GM23338 (cell line): ENCODE results near the gene SHC4. TPM values are rescaled to one million over a fixed set of nuclear protein-coding genes. Genes with fewer than 3 reads are reported as not detected.

Experiments used
- ATAC-seq: fragments of 200-7000 bp; cut with Tn5 transposase; 3 replicates; pipeline ENCODE4 v1.9.1; 2020
- DNase-seq: peaks from one replicate; pipeline ENCODE4 v3.0.0-alpha.2; 2015; ENCODE audit warnings: low spot score
- H2AFZ ChIP-seq: fragments of 200-600 bp; sonication (generic); 2 replicates; pipeline ENCODE4 v1.8.0; 2016; ENCODE audit warnings: antibody characterized with exemption, mild to moderate bottlenecking, moderate library complexity
- H3F3A ChIP-seq: fragments of 200-600 bp; sonication (generic); replicated peaks from 2 replicates; pipeline ENCODE4 v1.8.0; 2017; ENCODE audit warnings: antibody characterized with exemption, mixed run types, low read depth
- H3K27ac ChIP-seq: fragments of 200-600 bp; sonication (generic); 2 replicates; pipeline ENCODE4 v1.6.1; 2016; ENCODE audit warnings: low read depth
- H3K27me3 ChIP-seq: fragments of 200-600 bp; sonication (generic); 2 replicates; pipeline ENCODE4 v1.8.0; 2016; ENCODE audit warnings: mild to moderate bottlenecking, mixed run types, moderate library complexity; ENCODE audit not compliant: insufficient read depth
- H3K36me3 ChIP-seq: fragments of 200-600 bp; sonication (generic); 2 replicates; pipeline ENCODE4 v1.8.0; 2016; ENCODE audit warnings: mild to moderate bottlenecking; ENCODE audit not compliant: insufficient read depth
- H3K4me1 ChIP-seq: fragments of 200-600 bp; sonication (generic); 2 replicates; pipeline ENCODE4 v1.8.0; 2016; ENCODE audit warnings: mild to moderate bottlenecking, moderate library complexity; ENCODE audit not compliant: insufficient read depth
- H3K4me2 ChIP-seq: fragments of 200-600 bp; sonication (generic); 2 replicates; pipeline ENCODE4 v1.7.1; 2017; ENCODE audit warnings: mixed run types
- H3K4me3 ChIP-seq: fragments of 200-600 bp; sonication (generic); 2 replicates; pipeline ENCODE4 v1.6.1; 2016; ENCODE audit warnings: mixed run types
- H3K79me2 ChIP-seq: fragments of 200-600 bp; sonication (generic); replicated peaks from 2 replicates; pipeline ENCODE4 v1.8.0; 2017; ENCODE audit warnings: mild to moderate bottlenecking; ENCODE audit not compliant: insufficient read depth
- H3K9me2 ChIP-seq: fragments of 200-600 bp; sonication (generic); 2 replicates; pipeline ENCODE4 v1.8.0; 2017; ENCODE audit not compliant: insufficient read depth
- H4K20me1 ChIP-seq: fragments of 200-600 bp; sonication (generic); replicated peaks from 2 replicates; pipeline ENCODE4 v1.8.0; 2017; ENCODE audit warnings: mild to moderate bottlenecking; ENCODE audit not compliant: insufficient read depth
- H3K27ac Mint-ChIP-seq: 2 replicates; pipeline ENCODE4 v1.8.0; 2020; ENCODE audit warnings: inconsistent platforms, mild to moderate bottlenecking, moderate library complexity, mixed read lengths
- H3K27me3 Mint-ChIP-seq: 3 replicates; pipeline ENCODE4 v1.8.0; 2022; ENCODE audit warnings: low read depth, mild to moderate bottlenecking, moderate library complexity, mixed read lengths, inconsistent platforms; ENCODE audit not compliant: insufficient read depth, poor library complexity
- H3K36me3 Mint-ChIP-seq: 3 replicates; pipeline ENCODE4 v1.8.0; 2021; ENCODE audit warnings: low read depth, mild to moderate bottlenecking, inconsistent platforms, moderate library complexity, mixed read lengths
- H3K4me1 Mint-ChIP-seq: 3 replicates; pipeline ENCODE4 v1.8.0; 2020; ENCODE audit warnings: mild to moderate bottlenecking, inconsistent platforms, mixed read lengths
- H3K4me3 Mint-ChIP-seq: 3 replicates; pipeline ENCODE4 v1.8.0; 2021; ENCODE audit warnings: moderate library complexity, mild to moderate bottlenecking, inconsistent platforms, mixed read lengths
- H3K9me3 Mint-ChIP-seq: 3 replicates; pipeline ENCODE4 v1.8.0; 2020; ENCODE audit warnings: moderate library complexity, mild to moderate bottlenecking, inconsistent platforms, mixed read lengths
- CREB1 ChIP-seq: fragments of 250-450 bp; sonication (Bioruptor Pico); IDR thresholded peaks from 2 replicates; pipeline ENCODE4 v1.5.0; 2020; ENCODE audit warnings: low read depth, mild to moderate bottlenecking, moderate library complexity
- CTCF ChIP-seq, 2 experiments: fragments of 200-600 bp in 1 of 2; sonication (generic) in 1 of 2; conservative IDR thresholded peaks; 2 replicates each; pipeline versions ENCODE4 v1.5.1 to v1.6.1; 2016 to 2017; ENCODE audit warnings: antibody characterized with exemption in 2 of 2, low read depth in 2 of 2, mild to moderate bottlenecking in 2 of 2, moderate library complexity in 1 of 2
- EZH2 ChIP-seq: fragments of 200-600 bp; sonication (generic); IDR thresholded peaks from one replicate; pipeline ENCODE4 v1.8.0; 2017; ENCODE audit warnings: antibody characterized with exemption, mild to moderate bottlenecking, low read depth; ENCODE audit not compliant: unreplicated experiment
- EZH2phosphoT487 ChIP-seq: fragments of 200-600 bp; sonication (generic); IDR thresholded peaks from one replicate; pipeline ENCODE4 v1.8.1; 2018; ENCODE audit warnings: antibody characterized with exemption; ENCODE audit not compliant: unreplicated experiment
- JUNB ChIP-seq: IDR thresholded peaks from one replicate; pipeline ENCODE4 v1.6.1; 2016; ENCODE audit warnings: antibody characterized with exemption; ENCODE audit not compliant: unreplicated experiment
- NANOG ChIP-seq: IDR thresholded peaks from 2 replicates; pipeline ENCODE4 v1.6.1; 2016; ENCODE audit warnings: antibody characterized with exemption, borderline replicate concordance
- POLR2AphosphoS5 ChIP-seq: IDR thresholded peaks from 2 replicates; pipeline ENCODE4 v1.6.1; 2016; ENCODE audit warnings: antibody characterized with exemption, low read depth
- REST ChIP-seq: IDR thresholded peaks from one replicate; pipeline ENCODE4 v1.6.1; 2018; ENCODE audit warnings: antibody characterized with exemption; ENCODE audit not compliant: unreplicated experiment
- STAT1 ChIP-seq: IDR thresholded peaks from one replicate; pipeline ENCODE4 v1.6.1; 2016; ENCODE audit warnings: antibody characterized with exemption; ENCODE audit not compliant: unreplicated experiment
- ZNF114 ChIP-seq: fragments of 250-450 bp; sonication (Bioruptor Pico); IDR thresholded peaks from 2 replicates; pipeline ENCODE4 v1.5.0; 2020; ENCODE audit warnings: mild to moderate bottlenecking, moderate library complexity
- ZNF331 ChIP-seq: fragments of 250-450 bp; sonication (Bioruptor Pico); IDR thresholded peaks from 2 replicates; pipeline ENCODE4 v1.5.0; 2020; ENCODE audit warnings: low read depth, mild to moderate bottlenecking, moderate library complexity
- polyA plus RNA-seq: library from polyadenylated mRNA; unstranded; fragments of >200 nt; fragmentation: Nextera tagmentation; extraction: Ambion mirVana; gene quantifications from 2 replicates; pipeline ENCODE4 v1.2.1, GENCODE V29; 2016
- total RNA-seq: library from RNA; depleted of rRNA; stranded (reverse); fragments of >200 nt; shearing (Covaris generic); gene quantifications from 2 replicates; pipeline ENCODE4 v1.2.3, GENCODE V29; 2014
- TF ChIP-seq, protein P1 (sequence below): IDR thresholded peaks from 2 replicates; pipeline ENCODE4 v1.6.1; 2016; ENCODE audit warnings: antibody characterized with exemption
- TF ChIP-seq, protein P2 (sequence below): fragments of 250-450 bp; sonication (Bioruptor Pico); IDR thresholded peaks from 2 replicates; pipeline ENCODE4 v1.5.0; 2020; ENCODE audit warnings: mild to moderate bottlenecking, moderate library complexity

The SHC4 gene
- total and polyA plus RNA-seq, 2 experiments from 2014 or later = 0.21 to 0.32 TPM

DNA sequence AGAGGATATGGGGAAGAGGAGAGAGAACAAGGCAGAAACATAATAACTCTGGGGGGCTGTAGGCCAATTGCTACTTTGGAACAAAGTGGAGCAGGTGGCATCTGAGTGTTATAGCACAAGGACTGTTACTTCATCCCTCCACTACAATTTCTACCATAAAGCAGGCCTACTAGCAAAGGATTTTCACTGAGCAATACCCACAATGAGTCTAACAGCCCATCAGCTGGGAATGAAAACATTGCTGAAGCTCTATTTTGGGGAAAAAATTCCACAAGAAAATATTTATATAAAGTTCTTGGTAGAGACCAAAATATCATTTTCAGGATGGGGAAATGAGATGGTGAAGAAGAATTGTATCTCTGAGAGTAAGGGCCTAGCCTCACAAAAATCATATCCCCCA is 3.6 kb upstream of the SHC4 start:
- Histone ChIP-seq H3F3A (no peaks in the 10 kb centered on the region), H2AFZ (no peak overlapping the region), H3K27ac (no peak overlapping the region), H3K27me3 (peaks cover 11% of the 10 kb centered on the region), H4K20me1 (no peaks in the 10 kb centered on the region), H3K9me2 (no peaks in the 10 kb centered on the region; the same call in 1 of the 2 replicates), H3K4me1 (peaks cover 6% of the 10 kb centered on the region; the same call in 1 of the 2 replicates), H3K36me3 (no peaks in the 10 kb centered on the region), H3K4me2 (no peak overlapping the region), H3K79me2 (no peaks in the 10 kb centered on the region), H3K4me3 (no peak overlapping the region)
- H3K36me3 Mint-ChIP-seq = no peaks in the 10 kb centered on the region
- H3K9me3 Mint-ChIP-seq = no peaks in the 10 kb centered on the region
- ATAC-seq (no peak), DNase-seq (no peak)
- peaks cover 16% of the 10 kb centered on the region for H3K27me3 Mint-ChIP-seq
- no peak overlapping the region for H3K4me3 Mint-ChIP-seq
- TF ChIP-seq EZH2 (no peak), ZNF114 (CRISPR knock-in tag) (no peak), STAT1 (no peak), REST (no peak), NANOG (no peak), CTCF (conservative IDR thresholded peaks at IDR 0.05; ENCODE audit: low read depth in 2 of 2) (no peak), ZNF331 (CRISPR knock-in tag) (no peak), JUNB (no peak), CREB1 (CRISPR knock-in tag) (no peak), EZH2phosphoT487 (no peak), POLR2AphosphoS5 (no peak)
- TF ChIP-seq, protein P1, sequence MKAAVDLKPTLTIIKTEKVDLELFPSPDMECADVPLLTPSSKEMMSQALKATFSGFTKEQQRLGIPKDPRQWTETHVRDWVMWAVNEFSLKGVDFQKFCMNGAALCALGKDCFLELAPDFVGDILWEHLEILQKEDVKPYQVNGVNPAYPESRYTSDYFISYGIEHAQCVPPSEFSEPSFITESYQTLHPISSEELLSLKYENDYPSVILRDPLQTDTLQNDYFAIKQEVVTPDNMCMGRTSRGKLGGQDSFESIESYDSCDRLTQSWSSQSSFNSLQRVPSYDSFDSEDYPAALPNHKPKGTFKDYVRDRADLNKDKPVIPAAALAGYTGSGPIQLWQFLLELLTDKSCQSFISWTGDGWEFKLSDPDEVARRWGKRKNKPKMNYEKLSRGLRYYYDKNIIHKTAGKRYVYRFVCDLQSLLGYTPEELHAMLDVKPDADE = no peak
- TF ChIP-seq, protein P2, sequence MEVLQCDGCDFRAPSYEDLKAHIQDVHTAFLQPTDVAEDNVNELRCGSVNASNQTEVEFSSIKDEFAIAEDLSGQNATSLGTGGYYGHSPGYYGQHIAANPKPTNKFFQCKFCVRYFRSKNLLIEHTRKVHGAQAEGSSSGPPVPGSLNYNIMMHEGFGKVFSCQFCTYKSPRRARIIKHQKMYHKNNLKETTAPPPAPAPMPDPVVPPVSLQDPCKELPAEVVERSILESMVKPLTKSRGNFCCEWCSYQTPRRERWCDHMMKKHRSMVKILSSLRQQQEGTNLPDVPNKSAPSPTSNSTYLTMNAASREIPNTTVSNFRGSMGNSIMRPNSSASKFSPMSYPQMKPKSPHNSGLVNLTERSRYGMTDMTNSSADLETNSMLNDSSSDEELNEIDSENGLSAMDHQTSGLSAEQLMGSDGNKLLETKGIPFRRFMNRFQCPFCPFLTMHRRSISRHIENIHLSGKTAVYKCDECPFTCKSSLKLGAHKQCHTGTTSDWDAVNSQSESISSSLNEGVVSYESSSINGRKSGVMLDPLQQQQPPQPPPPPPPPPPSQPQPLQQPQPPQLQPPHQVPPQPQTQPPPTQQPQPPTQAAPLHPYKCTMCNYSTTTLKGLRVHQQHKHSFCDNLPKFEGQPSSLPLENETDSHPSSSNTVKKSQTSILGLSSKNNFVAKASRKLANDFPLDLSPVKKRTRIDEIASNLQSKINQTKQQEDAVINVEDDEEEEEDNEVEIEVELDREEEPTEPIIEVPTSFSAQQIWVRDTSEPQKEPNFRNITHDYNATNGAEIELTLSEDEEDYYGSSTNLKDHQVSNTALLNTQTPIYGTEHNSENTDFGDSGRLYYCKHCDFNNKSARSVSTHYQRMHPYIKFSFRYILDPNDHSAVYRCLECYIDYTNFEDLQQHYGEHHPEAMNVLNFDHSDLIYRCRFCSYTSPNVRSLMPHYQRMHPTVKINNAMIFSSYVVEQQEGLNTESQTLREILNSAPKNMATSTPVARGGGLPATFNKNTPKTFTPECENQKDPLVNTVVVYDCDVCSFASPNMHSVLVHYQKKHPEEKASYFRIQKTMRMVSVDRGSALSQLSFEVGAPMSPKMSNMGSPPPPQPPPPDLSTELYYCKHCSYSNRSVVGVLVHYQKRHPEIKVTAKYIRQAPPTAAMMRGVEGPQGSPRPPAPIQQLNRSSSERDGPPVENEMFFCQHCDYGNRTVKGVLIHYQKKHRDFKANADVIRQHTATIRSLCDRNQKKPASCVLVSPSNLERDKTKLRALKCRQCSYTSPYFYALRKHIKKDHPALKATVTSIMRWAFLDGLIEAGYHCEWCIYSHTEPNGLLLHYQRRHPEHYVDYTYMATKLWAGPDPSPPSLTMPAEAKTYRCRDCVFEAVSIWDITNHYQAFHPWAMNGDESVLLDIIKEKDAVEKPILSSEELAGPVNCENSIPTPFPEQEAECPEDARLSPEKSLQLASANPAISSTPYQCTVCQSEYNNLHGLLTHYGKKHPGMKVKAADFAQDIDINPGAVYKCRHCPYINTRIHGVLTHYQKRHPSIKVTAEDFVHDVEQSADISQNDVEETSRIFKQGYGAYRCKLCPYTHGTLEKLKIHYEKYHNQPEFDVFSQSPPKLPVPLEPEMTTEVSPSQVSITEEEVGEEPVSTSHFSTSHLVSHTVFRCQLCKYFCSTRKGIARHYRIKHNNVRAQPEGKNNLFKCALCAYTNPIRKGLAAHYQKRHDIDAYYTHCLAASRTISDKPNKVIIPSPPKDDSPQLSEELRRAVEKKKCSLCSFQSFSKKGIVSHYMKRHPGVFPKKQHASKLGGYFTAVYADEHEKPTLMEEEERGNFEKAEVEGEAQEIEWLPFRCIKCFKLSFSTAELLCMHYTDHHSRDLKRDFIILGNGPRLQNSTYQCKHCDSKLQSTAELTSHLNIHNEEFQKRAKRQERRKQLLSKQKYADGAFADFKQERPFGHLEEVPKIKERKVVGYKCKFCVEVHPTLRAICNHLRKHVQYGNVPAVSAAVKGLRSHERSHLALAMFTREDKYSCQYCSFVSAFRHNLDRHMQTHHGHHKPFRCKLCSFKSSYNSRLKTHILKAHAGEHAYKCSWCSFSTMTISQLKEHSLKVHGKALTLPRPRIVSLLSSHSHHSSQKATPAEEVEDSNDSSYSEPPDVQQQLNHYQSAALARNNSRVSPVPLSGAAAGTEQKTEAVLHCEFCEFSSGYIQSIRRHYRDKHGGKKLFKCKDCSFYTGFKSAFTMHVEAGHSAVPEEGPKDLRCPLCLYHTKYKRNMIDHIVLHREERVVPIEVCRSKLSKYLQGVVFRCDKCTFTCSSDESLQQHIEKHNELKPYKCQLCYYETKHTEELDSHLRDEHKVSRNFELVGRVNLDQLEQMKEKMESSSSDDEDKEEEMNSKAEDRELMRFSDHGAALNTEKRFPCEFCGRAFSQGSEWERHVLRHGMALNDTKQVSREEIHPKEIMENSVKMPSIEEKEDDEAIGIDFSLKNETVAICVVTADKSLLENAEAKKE (CRISPR knock-in tag) = no peak
- peaks cover 12% of the 10 kb centered on the region for H3K4me1 Mint-ChIP-seq
- no peak overlapping the region for H3K27ac Mint-ChIP-seq
